Panc1 (cell line): Measurements from ENCODE around the gene KDM4E.
"Not testable (repeated sequence)": the region's sequence is repeated elsewhere in the genome, so short reads cannot be mapped to it uniquely, and the experiment has no call there.

ENCODE experiments used
- CTCF ChIP-seq: fragments of 450-650 bp; IDR thresholded peaks from 2 replicates; pipeline ENCODE4 v1.5.1; 2017; ENCODE audit warnings: mild to moderate bottlenecking
- POLR2AphosphoS5 ChIP-seq: IDR thresholded peaks from 2 replicates; pipeline ENCODE4 v1.6.1; 2012; ENCODE audit warnings: mild to moderate bottlenecking, low read depth, low read length, moderate library complexity
- SIN3A ChIP-seq: IDR thresholded peaks from 2 replicates; pipeline ENCODE4 v1.6.1; 2012; ENCODE audit warnings: low read depth, mild to moderate bottlenecking, low read length, moderate library complexity, borderline replicate concordance; ENCODE audit not compliant: insufficient read depth
- TCF7L2 ChIP-seq: IDR thresholded peaks from 2 replicates; pipeline ENCODE4 v1.6.1; 2011; ENCODE audit warnings: mild to moderate bottlenecking, low read depth, low read length, inconsistent platforms
- TF ChIP-seq, protein P1 (sequence below), 2 experiments: IDR thresholded peaks; 2 replicates each; pipeline ENCODE4 v1.6.1; 2011 to 2012; ENCODE audit warnings: low read depth in 2 of 2, control low read depth in 1 of 2, low read length in 1 of 2, mild to moderate bottlenecking in 1 of 2, moderate library complexity in 1 of 2; ENCODE audit not compliant: insufficient read depth in 1 of 2

- TF ChIP-seq CTCF, POLR2AphosphoS5, SIN3A, TCF7L2: not testable (repeated sequence)
- TF ChIP-seq, protein P1, sequence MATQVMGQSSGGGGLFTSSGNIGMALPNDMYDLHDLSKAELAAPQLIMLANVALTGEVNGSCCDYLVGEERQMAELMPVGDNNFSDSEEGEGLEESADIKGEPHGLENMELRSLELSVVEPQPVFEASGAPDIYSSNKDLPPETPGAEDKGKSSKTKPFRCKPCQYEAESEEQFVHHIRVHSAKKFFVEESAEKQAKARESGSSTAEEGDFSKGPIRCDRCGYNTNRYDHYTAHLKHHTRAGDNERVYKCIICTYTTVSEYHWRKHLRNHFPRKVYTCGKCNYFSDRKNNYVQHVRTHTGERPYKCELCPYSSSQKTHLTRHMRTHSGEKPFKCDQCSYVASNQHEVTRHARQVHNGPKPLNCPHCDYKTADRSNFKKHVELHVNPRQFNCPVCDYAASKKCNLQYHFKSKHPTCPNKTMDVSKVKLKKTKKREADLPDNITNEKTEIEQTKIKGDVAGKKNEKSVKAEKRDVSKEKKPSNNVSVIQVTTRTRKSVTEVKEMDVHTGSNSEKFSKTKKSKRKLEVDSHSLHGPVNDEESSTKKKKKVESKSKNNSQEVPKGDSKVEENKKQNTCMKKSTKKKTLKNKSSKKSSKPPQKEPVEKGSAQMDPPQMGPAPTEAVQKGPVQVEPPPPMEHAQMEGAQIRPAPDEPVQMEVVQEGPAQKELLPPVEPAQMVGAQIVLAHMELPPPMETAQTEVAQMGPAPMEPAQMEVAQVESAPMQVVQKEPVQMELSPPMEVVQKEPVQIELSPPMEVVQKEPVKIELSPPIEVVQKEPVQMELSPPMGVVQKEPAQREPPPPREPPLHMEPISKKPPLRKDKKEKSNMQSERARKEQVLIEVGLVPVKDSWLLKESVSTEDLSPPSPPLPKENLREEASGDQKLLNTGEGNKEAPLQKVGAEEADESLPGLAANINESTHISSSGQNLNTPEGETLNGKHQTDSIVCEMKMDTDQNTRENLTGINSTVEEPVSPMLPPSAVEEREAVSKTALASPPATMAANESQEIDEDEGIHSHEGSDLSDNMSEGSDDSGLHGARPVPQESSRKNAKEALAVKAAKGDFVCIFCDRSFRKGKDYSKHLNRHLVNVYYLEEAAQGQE (IDR thresholded peaks at IDR 0.05; ENCODE audit: insufficient read depth in 1 of 2, low read depth in 2 of 2, low read length in 1 of 2): not testable (repeated sequence)
Measured at GRCh38 chr11:95025594-95025993, 536 bp downstream of the KDM4E start.
